Ishikawa (cell line): ENCODE measurements around the gene SLC22A3.

Experiments used
- CEBPB ChIP-seq: IDR thresholded peaks from 2 replicates; pipeline ENCODE4 v1.6.1; 2012
- CREB1 ChIP-seq: IDR thresholded peaks from 2 replicates; pipeline ENCODE4 v1.6.1; 2012; ENCODE audit warnings: low read depth
- EGR1 ChIP-seq: IDR thresholded peaks from 2 replicates; pipeline ENCODE4 v1.6.1; 2012
- EP300 ChIP-seq: IDR thresholded peaks from 2 replicates; pipeline ENCODE4 v1.6.1; 2012; ENCODE audit warnings: borderline replicate concordance
- FOXM1 ChIP-seq: IDR thresholded peaks from 2 replicates; pipeline ENCODE4 v1.6.1; 2012; ENCODE audit warnings: low read depth, borderline replicate concordance
- MAX ChIP-seq: IDR thresholded peaks from 2 replicates; pipeline ENCODE4 v1.6.1; 2012
- NFIC ChIP-seq: IDR thresholded peaks from 2 replicates; pipeline ENCODE4 v1.6.1; 2012
- RAD21 ChIP-seq: IDR thresholded peaks from 2 replicates; pipeline ENCODE4 v1.6.1; 2012; ENCODE audit warnings: low read depth
- REST ChIP-seq: IDR thresholded peaks from 2 replicates; pipeline ENCODE4 v1.6.1; 2012; ENCODE audit warnings: low read depth, mild to moderate bottlenecking
- TAF1 ChIP-seq: IDR thresholded peaks from 2 replicates; pipeline ENCODE4 v1.6.1; 2012; ENCODE audit warnings: low read depth, mild to moderate bottlenecking
- TCF12 ChIP-seq: IDR thresholded peaks from 2 replicates; pipeline ENCODE4 v1.6.1; 2012; ENCODE audit warnings: low read depth
- TEAD4 ChIP-seq: IDR thresholded peaks from 2 replicates; pipeline ENCODE4 v1.6.1; 2012
- USF1 ChIP-seq: IDR thresholded peaks from 2 replicates; pipeline ENCODE4 v1.6.1; 2012
- YY1 ChIP-seq: IDR thresholded peaks from 2 replicates; pipeline ENCODE4 v1.6.1; 2012; ENCODE audit warnings: low read depth
- ZBTB7A ChIP-seq: IDR thresholded peaks from 2 replicates; pipeline ENCODE4 v1.6.1; 2012; ENCODE audit warnings: low read depth

The SLC22A3 gene

GRCh38 chr6:160312900-160313299 is 35.3 kb upstream of the SLC22A3 start:
- no peak for TF ChIP-seq ZBTB7A
- TF ChIP-seq YY1 = no peak
- no peak for TF ChIP-seq EGR1
- TF ChIP-seq RAD21 = no peak
- no peak for TF ChIP-seq TAF1
- no peak for TF ChIP-seq USF1
- TF ChIP-seq CREB1 = no peak
- TF ChIP-seq REST = no peak
- TF ChIP-seq NFIC = no peak

GRCh38 chr6:160315310-160315709 is 32.9 kb upstream of the SLC22A3 start:
- no peak for TF ChIP-seq TAF1
- TF ChIP-seq MAX = no peak
- no peak for TF ChIP-seq TEAD4

GRCh38 chr6:160316261-160316660 is 31.9 kb upstream of the SLC22A3 start:
- TF ChIP-seq ZBTB7A (no peak), CREB1 (no peak), CEBPB (no peak), FOXM1 (no peak), NFIC (no peak), RAD21 (no peak), USF1 (no peak), EP300 (no peak), TEAD4 (no peak), YY1 (no peak), TCF12 (no peak)

- TF ChIP-seq MAX = no peak
- no peak for TF ChIP-seq TEAD4
- TF ChIP-seq TAF1 = no peak
- no peak for TF ChIP-seq FOXM1
- TF ChIP-seq REST = no peak
- no peak for TF ChIP-seq YY1
- no peak for TF ChIP-seq CEBPB
- TF ChIP-seq EP300 = no peak
- no peak for TF ChIP-seq CREB1
- TF ChIP-seq TCF12 = no peak
- no peak for TF ChIP-seq ZBTB7A
- no peak for TF ChIP-seq EGR1
Measured at GRCh38 chr6:160319246-160319645, 28.9 kb upstream of the SLC22A3 start.

GRCh38 chr6:160321729-160322505 is 26.3 kb upstream of the SLC22A3 start:
- TF ChIP-seq MAX (no peak), USF1 (peak; percentile 37; the same call in 1 of the 2 replicates), TAF1 (no peak), CEBPB (no peak), YY1 (no peak)

GRCh38 chr6:160327981-160328380 is 20.2 kb upstream of the SLC22A3 start:
- TF ChIP-seq EP300 (no peak), CEBPB (no peak), TCF12 (no peak), YY1 (no peak), ZBTB7A (no peak), CREB1 (no peak), RAD21 (no peak), MAX (no peak), NFIC (no peak), TEAD4 (no peak), FOXM1 (no peak), TAF1 (no peak), EGR1 (no peak), USF1 (no peak), REST (no peak)
